Endodermal cell (in vitro differentiated cells): ENCODE measurements around the gene CD46. TPM values are rescaled to one million over a fixed set of nuclear protein-coding genes. Genes with fewer than 3 reads are reported as not detected.

ENCODE experiments used
- DNase-seq: peaks from one replicate; pipeline ENCODE4 v3.0.0-alpha.2; 2017
- H3K27ac ChIP-seq: 2 replicates; pipeline ENCODE4 v1.5.1; 2013; ENCODE audit warnings: mild to moderate bottlenecking, low read depth, low read length, moderate library complexity
- H3K27me3 ChIP-seq: 2 replicates; pipeline ENCODE4 v1.6.1; 2013; ENCODE audit warnings: mild to moderate bottlenecking, low read length, moderate library complexity; ENCODE audit not compliant: insufficient read depth, control insufficient read depth, poor library complexity, severe bottlenecking
- H3K36me3 ChIP-seq: 2 replicates; pipeline ENCODE4 v1.7.0; 2013; ENCODE audit warnings: mild to moderate bottlenecking, low read length, moderate library complexity; ENCODE audit not compliant: control insufficient read depth, insufficient read depth
- H3K4me1 ChIP-seq: one replicate; pipeline ENCODE4 v1.7.0; 2013; ENCODE audit warnings: low read length; ENCODE audit not compliant: control insufficient read depth, insufficient read depth
- H3K4me3 ChIP-seq: 2 replicates; pipeline ENCODE4 v1.5.1; 2013; ENCODE audit warnings: mild to moderate bottlenecking, low read length, moderate library complexity
- H3K9ac ChIP-seq: 2 replicates; pipeline ENCODE4 v1.6.1; 2013; ENCODE audit warnings: mild to moderate bottlenecking, low read length, moderate library complexity; ENCODE audit not compliant: poor library complexity, severe bottlenecking; ENCODE audit errors: extremely low read depth
- H3K9me3 ChIP-seq: 2 replicates; pipeline ENCODE4 v1.6.1; 2013; ENCODE audit warnings: mild to moderate bottlenecking, low read length, moderate library complexity; ENCODE audit not compliant: control insufficient read depth
- H3K27ac Mint-ChIP-seq: 2 replicates; pipeline ENCODE4 v1.8.0; 2020; ENCODE audit warnings: mixed read lengths
- H3K27me3 Mint-ChIP-seq: 2 replicates; pipeline ENCODE4 v1.8.0; 2021; ENCODE audit warnings: mild to moderate bottlenecking, mixed read lengths; ENCODE audit not compliant: insufficient read depth
- H3K36me3 Mint-ChIP-seq: 2 replicates; pipeline ENCODE4 v1.8.0; 2020; ENCODE audit warnings: low read depth, mixed read lengths
- H3K4me1 Mint-ChIP-seq: 2 replicates; pipeline ENCODE4 v1.8.0; 2020; ENCODE audit warnings: mixed read lengths
- H3K4me3 Mint-ChIP-seq: 2 replicates; pipeline ENCODE4 v1.8.0; 2020; ENCODE audit warnings: mild to moderate bottlenecking, moderate library complexity, mixed read lengths
- H3K9me3 Mint-ChIP-seq: 2 replicates; pipeline ENCODE4 v1.8.0; 2020; ENCODE audit warnings: mild to moderate bottlenecking, mixed read lengths
- WGBS, 2 experiments: methylation state at CpG; one replicate each; pipeline versions ENCODE4 v1.1.5 to v1.1.7; 2013; ENCODE audit warnings: missing lambda C conversion rate in 2 of 2, mixed read lengths in 1 of 2; ENCODE audit not compliant: insufficient coverage in 1 of 2, insufficient read length in 1 of 2; 5-methylcytosine and 5-hydroxymethylcytosine counted together
- total RNA-seq, 2 donors: library from RNA; stranded (reverse); fragmentation: NEBNext Ultra II Directional in 1 of 2; extraction: Animal tissue kit (Norgen Biotek cat#: 25700) in 1 of 2; gene quantifications; 2 replicates in 1 of 2; 3 replicates in 1 of 2; pipeline ENCODE4 v1.2.1, GENCODE V29; 2021
- TF ChIP-seq, protein P1 (sequence below): fragments of 200-600 bp; sonication (generic); conservative IDR thresholded peaks from 2 replicates; pipeline ENCODE4 v1.5.0; 2021; ENCODE audit warnings: antibody characterized with exemption, mild to moderate bottlenecking

CD46 gene
- total RNA-seq, 2 donors from 2014 or later: 132 to 135 TPM

GRCh38 chr1:207826557-207827487 is 75.0 kb downstream of the CD46 start:
- no peaks in the 10 kb centered on the region for H3K4me1 ChIP-seq
- H3K36me3 Mint-ChIP-seq: no peaks in the 10 kb centered on the region
- peaks cover 21% of the 10 kb centered on the region for H3K4me1 Mint-ChIP-seq
- H3K9me3 Mint-ChIP-seq: no peaks in the 10 kb centered on the region
- H3K27ac ChIP-seq: no peak overlapping the region
- DNase-seq: no peak
- no peaks in the 10 kb centered on the region for H3K36me3 ChIP-seq
- H3K27me3 ChIP-seq: no peaks in the 10 kb centered on the region
- H3K4me3 ChIP-seq: no peak overlapping the region
- no peak overlapping the region for H3K9ac ChIP-seq
- H3K9me3 ChIP-seq: no peaks in the 10 kb centered on the region
- H3K4me3 Mint-ChIP-seq: no peak overlapping the region
- H3K27ac Mint-ChIP-seq: peak overlapping the region; percentile 65
- H3K27me3 Mint-ChIP-seq: no peaks in the 10 kb centered on the region
- 91% methylated on average over 11 to 18 of the region's 18 CpGs for WGBS, 2 experiments
- TF ChIP-seq, protein P1, sequence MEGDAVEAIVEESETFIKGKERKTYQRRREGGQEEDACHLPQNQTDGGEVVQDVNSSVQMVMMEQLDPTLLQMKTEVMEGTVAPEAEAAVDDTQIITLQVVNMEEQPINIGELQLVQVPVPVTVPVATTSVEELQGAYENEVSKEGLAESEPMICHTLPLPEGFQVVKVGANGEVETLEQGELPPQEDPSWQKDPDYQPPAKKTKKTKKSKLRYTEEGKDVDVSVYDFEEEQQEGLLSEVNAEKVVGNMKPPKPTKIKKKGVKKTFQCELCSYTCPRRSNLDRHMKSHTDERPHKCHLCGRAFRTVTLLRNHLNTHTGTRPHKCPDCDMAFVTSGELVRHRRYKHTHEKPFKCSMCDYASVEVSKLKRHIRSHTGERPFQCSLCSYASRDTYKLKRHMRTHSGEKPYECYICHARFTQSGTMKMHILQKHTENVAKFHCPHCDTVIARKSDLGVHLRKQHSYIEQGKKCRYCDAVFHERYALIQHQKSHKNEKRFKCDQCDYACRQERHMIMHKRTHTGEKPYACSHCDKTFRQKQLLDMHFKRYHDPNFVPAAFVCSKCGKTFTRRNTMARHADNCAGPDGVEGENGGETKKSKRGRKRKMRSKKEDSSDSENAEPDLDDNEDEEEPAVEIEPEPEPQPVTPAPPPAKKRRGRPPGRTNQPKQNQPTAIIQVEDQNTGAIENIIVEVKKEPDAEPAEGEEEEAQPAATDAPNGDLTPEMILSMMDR: no peak

DNA sequence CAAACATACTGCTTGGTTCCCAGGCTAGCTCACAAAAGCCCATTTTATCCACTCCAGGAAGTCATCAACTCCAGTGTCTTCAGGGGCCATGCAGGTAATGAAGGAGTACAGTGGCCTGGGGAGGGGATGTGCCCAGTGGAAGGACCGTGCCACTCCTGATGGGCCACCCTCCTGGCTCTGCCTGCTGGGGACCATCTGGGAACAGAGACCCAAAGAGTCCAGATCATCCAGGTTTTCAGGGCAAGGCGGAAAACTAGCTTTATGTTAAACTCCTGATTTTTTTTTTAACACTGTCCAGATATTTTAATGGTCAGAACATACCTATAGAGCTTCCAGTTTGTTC is 75.6 kb downstream of the CD46 start:
- Histone ChIP-seq H3K4me1 (no peaks in the 10 kb centered on the region), H3K27ac (no peak overlapping the region), H3K9me3 (no peaks in the 10 kb centered on the region), H3K9ac (no peak overlapping the region), H3K4me3 (no peak overlapping the region), H3K27me3 (no peaks in the 10 kb centered on the region), H3K36me3 (no peaks in the 10 kb centered on the region)
- Mint-ChIP-seq H3K9me3 (no peaks in the 10 kb centered on the region), H3K36me3 (no peaks in the 10 kb centered on the region), H3K27ac (no peak overlapping the region), H3K27me3 (no peaks in the 10 kb centered on the region), H3K4me1 (peaks cover 21% of the 10 kb centered on the region), H3K4me3 (no peak overlapping the region)
- TF ChIP-seq, protein P1: no peak
- DNase-seq: no peak
- WGBS, 2 experiments: 97% methylated on average over 2 of the region's 2 CpGs; no CpG with 5 or more reads in 1 of the 2 experiments

DNA sequence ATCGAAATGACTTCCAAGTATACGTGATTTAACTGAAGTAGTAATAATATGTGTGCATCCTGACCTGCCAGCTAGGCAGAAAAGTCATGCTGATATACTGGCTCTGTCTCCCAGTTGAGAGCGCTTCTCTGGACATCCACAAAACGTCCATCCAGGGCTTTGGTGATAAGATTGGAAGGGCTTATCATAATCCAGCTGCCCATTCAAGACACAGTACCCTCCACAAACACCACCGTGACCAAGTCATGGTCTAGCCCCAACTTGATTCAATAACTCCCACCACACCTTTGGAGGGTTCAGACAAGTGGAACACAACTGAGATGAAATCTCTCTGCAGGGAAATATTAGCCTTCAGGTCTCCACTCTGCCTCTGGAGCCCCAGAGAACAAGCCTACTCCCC is 76.2 kb downstream of the CD46 start:
- peak overlapping the region; percentile 23 for H3K27ac Mint-ChIP-seq
- H3K4me3 ChIP-seq: no peak overlapping the region
- no peaks in the 10 kb centered on the region for H3K4me1 ChIP-seq
- H3K9ac ChIP-seq: no peak overlapping the region
- H3K27me3 ChIP-seq: no peaks in the 10 kb centered on the region
- H3K36me3 Mint-ChIP-seq: no peaks in the 10 kb centered on the region
- H3K9me3 Mint-ChIP-seq: no peaks in the 10 kb centered on the region
- no peaks in the 10 kb centered on the region for H3K9me3 ChIP-seq
- H3K4me3 Mint-ChIP-seq: no peak overlapping the region
- DNase-seq: no peak
- no peaks in the 10 kb centered on the region for H3K36me3 ChIP-seq
- H3K27me3 Mint-ChIP-seq: no peaks in the 10 kb centered on the region
- H3K4me1 Mint-ChIP-seq: peaks cover 21% of the 10 kb centered on the region
- TF ChIP-seq, protein P1: no peak
- WGBS, 2 experiments: 80 to 89% methylated on average over 2 to 5 of the region's 5 CpGs
- H3K27ac ChIP-seq: no peak overlapping the region
